Activated CD4-positive, alpha-beta T cell treated with anti-CD3 and anti-CD28 coated beads, Interleukin-2, amount 50 U/mL, for 24 hours (primary cell): ENCODE results near the gene NATD1.
A peak's percentile ranks its signal among the peaks of the same experiment; 100 is the strongest.

Experiments
- DNase-seq, 2 donors: peaks; one replicate each; pipeline ENCODE4 v3.0.0-alpha.2; 2020; ENCODE audit warnings: low read depth in 1 of 2, low spot score in 1 of 2

Gene NATD1

GRCh38 chr17:21289902-21290571 is 36.8 kb upstream of the NATD1 start:
- DNase-seq, result no peak

- no peak for DNase-seq
Observed at GRCh38 chr17:21289175-21289901, 36.1 kb upstream of the NATD1 start.

GRCh38 chr17:21288571-21289017 is 35.4 kb upstream of the NATD1 start:
- DNase-seq, result no peak

- peak; percentile 93 to 97 for DNase-seq
Observed at GRCh38 chr17:21287703-21288449, 34.7 kb upstream of the NATD1 start.

- no peak for DNase-seq
Observed at GRCh38 chr17:21286909-21287702, 33.9 kb upstream of the NATD1 start.

GRCh38 chr17:21286066-21286770 is 33.0 kb upstream of the NATD1 start:
- no peak for DNase-seq

- DNase-seq, result no peak
Observed at GRCh38 chr17:21285164-21286065, 32.2 kb upstream of the NATD1 start.

GRCh38 chr17:21284319-21285163 is 31.3 kb upstream of the NATD1 start, which contains the start of gene MAP2K3:
Gene MAP2K3, plus strand, starts transcription at chr17:21284711. Its CDS starts 210 bp downstream, at chr17:21284921.
- peak; percentile 95 to 96 for DNase-seq

- no peak for DNase-seq
Observed at GRCh38 chr17:21283482-21284318, 30.5 kb upstream of the NATD1 start.

GRCh38 chr17:21282850-21283249 is 29.6 kb upstream of the NATD1 start:
- no peak for DNase-seq

- DNase-seq, result no peak
Observed at GRCh38 chr17:21282231-21282630, 29.0 kb upstream of the NATD1 start.

GRCh38 chr17:21280081-21280518 is 26.9 kb upstream of the NATD1 start:
- DNase-seq, result peak; percentile 88 to 90

- no peak for DNase-seq
Observed at GRCh38 chr17:21279582-21279981, 26.4 kb upstream of the NATD1 start.

GRCh38 chr17:21279198-21279535 is 26.0 kb upstream of the NATD1 start:
- no peak for DNase-seq

GRCh38 chr17:21278450-21279197 is 25.4 kb upstream of the NATD1 start:
- DNase-seq, result no peak

- no peak for DNase-seq
Observed at GRCh38 chr17:21277332-21277731, 24.1 kb upstream of the NATD1 start.

GRCh38 chr17:21276264-21276588 is 23.0 kb upstream of the NATD1 start:
- DNase-seq, result no peak
